ENCODE measurements around the gene STX1B.
"Not testable (repeated sequence)": the region's sequence is repeated elsewhere in the genome, so short reads cannot be mapped to it uniquely, and the experiment has no call there.

The STX1B gene

DNA sequence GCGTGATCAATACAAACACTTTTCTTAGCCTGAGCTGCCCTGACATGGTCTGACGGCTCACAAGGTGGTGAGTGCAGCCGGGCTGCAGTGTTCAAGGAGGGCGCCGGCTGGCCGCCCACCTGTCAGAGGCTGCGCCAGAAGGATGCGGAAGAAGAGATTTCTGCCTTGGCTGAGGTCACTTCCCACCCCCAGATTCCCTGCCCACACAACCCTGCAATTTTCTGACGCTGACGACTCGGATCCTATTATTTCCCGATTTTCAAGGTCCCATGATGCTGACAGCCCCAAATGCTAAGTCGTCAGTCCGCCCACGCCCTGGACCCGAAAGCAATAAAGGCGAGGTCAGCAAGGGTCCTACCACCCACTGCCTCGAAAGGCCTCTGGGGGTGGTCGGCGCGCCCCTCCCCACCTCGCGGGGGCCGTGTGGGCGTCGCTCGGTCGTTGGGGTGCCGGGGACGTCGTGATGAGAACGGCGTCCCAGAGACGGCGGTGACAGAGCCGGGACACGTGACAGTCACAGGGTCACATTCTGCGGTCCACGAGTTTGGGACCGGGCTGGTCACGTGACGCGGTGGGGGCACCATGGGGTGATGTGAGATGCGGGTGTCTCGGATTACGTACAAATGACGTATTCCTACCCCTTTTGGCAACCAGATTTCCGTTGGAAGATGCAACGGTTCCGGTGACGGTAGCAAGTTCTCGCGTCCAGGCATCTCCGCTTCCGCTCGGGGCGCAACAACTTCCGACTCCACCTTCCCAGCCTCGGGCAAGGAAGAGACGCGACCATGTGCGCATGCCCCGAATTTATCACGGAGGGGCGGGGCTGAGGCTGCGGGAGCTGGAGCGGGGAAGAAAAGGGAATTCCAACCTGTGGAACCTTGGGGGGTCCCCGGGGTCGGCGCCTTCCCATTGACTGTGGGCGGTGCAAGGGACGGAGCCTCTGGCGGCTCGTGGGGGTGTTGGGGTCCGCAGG is 22.6 kb upstream of the STX1B start, which contains the start of gene STX4:
TSS of gene STX4 (plus strand) at position 823 of the 973 bp plus-strand sequence. CDS start 248 bp downstream, outside the sequence.
- no peaks in the 10 kb centered on the region for H3K4me1 ChIP-seq (ENCODE audit: insufficient read depth, low read length)
- no peaks in the 10 kb centered on the region; the same call in 1 of the 2 replicates for H3K27me3 ChIP-seq (ENCODE audit: insufficient read depth, low read length)
- H3K9ac ChIP-seq (ENCODE audit: low read depth, low read length) = peak within 1 kb of the TSS; percentile 73; the same call in 1 of the 2 replicates
- H3K9me3 ChIP-seq (ENCODE audit: insufficient read depth, low read depth, low read length) = no peaks in the 10 kb centered on the region
- H3K27ac ChIP-seq (ENCODE audit: low read length) = peak within 1 kb of the TSS; percentile 38
- H3K36me3 ChIP-seq (ENCODE audit: insufficient read depth, low read depth, low read length) = peaks cover 5% of the 10 kb centered on the region; the same call in 1 of the 2 replicates
- H3K4me3 ChIP-seq (ENCODE audit: low read length) = peak within 1 kb of the TSS; percentile 82

DNA sequence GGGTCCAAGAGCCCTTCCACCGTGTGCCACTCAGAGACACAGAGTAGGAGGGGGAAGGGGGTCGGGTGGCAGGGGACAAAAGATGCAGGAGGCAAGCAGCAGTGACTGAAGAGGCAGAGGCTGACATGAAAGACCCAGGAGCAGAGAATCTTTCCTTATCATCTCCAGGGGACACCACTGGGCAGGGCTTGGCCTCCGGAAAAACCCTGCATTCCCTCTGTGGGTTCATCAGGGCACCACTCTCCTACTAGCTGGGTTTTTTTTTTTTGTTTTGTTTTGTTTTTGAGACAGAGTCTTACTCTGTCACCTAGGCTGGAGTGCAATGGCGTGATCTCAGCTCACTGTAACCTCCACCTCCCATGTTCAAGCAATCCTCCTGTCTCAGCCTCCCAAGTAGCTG is 20.8 kb upstream of the STX1B start:
- no peak overlapping the region for H3K4me3 ChIP-seq (ENCODE audit: low read length)
- H3K4me1 ChIP-seq (ENCODE audit: insufficient read depth, low read length) = no peaks in the 10 kb centered on the region
- no peak overlapping the region for H3K9ac ChIP-seq (ENCODE audit: low read depth, low read length)
- no peaks in the 10 kb centered on the region for H3K9me3 ChIP-seq (ENCODE audit: insufficient read depth, low read depth, low read length)
- peaks cover 5% of the 10 kb centered on the region; the same call in 1 of the 2 replicates for H3K36me3 ChIP-seq (ENCODE audit: insufficient read depth, low read depth, low read length)
- no peaks in the 10 kb centered on the region; the same call in 1 of the 2 replicates for H3K27me3 ChIP-seq (ENCODE audit: insufficient read depth, low read length)
- no peak overlapping the region for H3K27ac ChIP-seq (ENCODE audit: low read length)

- Histone ChIP-seq H3K27ac (ENCODE audit: low read length) (no peak overlapping the region), H3K36me3 (ENCODE audit: insufficient read depth, low read depth, low read length) (no peaks in the 10 kb centered on the region), H3K27me3 (ENCODE audit: insufficient read depth, low read length) (no peaks in the 10 kb centered on the region; the same call in 1 of the 2 replicates), H3K4me3 (ENCODE audit: low read length) (no peak overlapping the region), H3K9ac (ENCODE audit: low read depth, low read length) (no peak overlapping the region), H3K9me3 (ENCODE audit: insufficient read depth, low read depth, low read length) (no peaks in the 10 kb centered on the region), H3K4me1 (ENCODE audit: insufficient read depth, low read length) (no peaks in the 10 kb centered on the region)
Observed at GRCh38 chr16:31029272-31029671, 18.8 kb upstream of the STX1B start.

GRCh38 chr16:31025339-31025738 is 14.9 kb upstream of the STX1B start:
- no peak overlapping the region for H3K9ac ChIP-seq (ENCODE audit: low read depth, low read length)
- H3K27ac ChIP-seq (ENCODE audit: low read length) = no peak overlapping the region
- H3K9me3 ChIP-seq (ENCODE audit: insufficient read depth, low read depth, low read length) = no peaks in the 10 kb centered on the region
- no peaks in the 10 kb centered on the region for H3K27me3 ChIP-seq (ENCODE audit: insufficient read depth, low read length)
- no peaks in the 10 kb centered on the region for H3K36me3 ChIP-seq (ENCODE audit: insufficient read depth, low read depth, low read length)
- no peaks in the 10 kb centered on the region for H3K4me1 ChIP-seq (ENCODE audit: insufficient read depth, low read length)
- H3K4me3 ChIP-seq (ENCODE audit: low read length) = no peak overlapping the region

- H3K9ac ChIP-seq (ENCODE audit: low read depth, low read length) = no peak overlapping the region
- no peaks in the 10 kb centered on the region for H3K27me3 ChIP-seq (ENCODE audit: insufficient read depth, low read length)
- no peaks in the 10 kb centered on the region for H3K9me3 ChIP-seq (ENCODE audit: insufficient read depth, low read depth, low read length)
- H3K4me1 ChIP-seq (ENCODE audit: insufficient read depth, low read length) = no peaks in the 10 kb centered on the region
- H3K36me3 ChIP-seq (ENCODE audit: insufficient read depth, low read depth, low read length) = no peaks in the 10 kb centered on the region
- no peak overlapping the region for H3K4me3 ChIP-seq (ENCODE audit: low read length)
- H3K27ac ChIP-seq (ENCODE audit: low read length) = no peak overlapping the region
Observed at GRCh38 chr16:31023627-31024226, 13.3 kb upstream of the STX1B start.

GRCh38 chr16:31023252-31023602 is 12.8 kb upstream of the STX1B start:
- Histone ChIP-seq H3K36me3 (ENCODE audit: insufficient read depth, low read depth, low read length) (no peaks in the 10 kb centered on the region), H3K27ac (ENCODE audit: low read length) (no peak overlapping the region), H3K4me3 (ENCODE audit: low read length) (no peak overlapping the region), H3K9ac (ENCODE audit: low read depth, low read length) (no peak overlapping the region), H3K4me1 (ENCODE audit: insufficient read depth, low read length) (no peaks in the 10 kb centered on the region), H3K27me3 (ENCODE audit: insufficient read depth, low read length) (no peaks in the 10 kb centered on the region), H3K9me3 (ENCODE audit: insufficient read depth, low read depth, low read length) (no peaks in the 10 kb centered on the region)

GRCh38 chr16:31022544-31023251 is 12.3 kb upstream of the STX1B start:
- Histone ChIP-seq H3K9ac (ENCODE audit: low read depth, low read length) (no peak overlapping the region), H3K9me3 (ENCODE audit: insufficient read depth, low read depth, low read length) (no peaks in the 10 kb centered on the region), H3K4me1 (ENCODE audit: insufficient read depth, low read length) (no peaks in the 10 kb centered on the region), H3K27ac (ENCODE audit: low read length) (no peak overlapping the region), H3K36me3 (ENCODE audit: insufficient read depth, low read depth, low read length) (no peaks in the 10 kb centered on the region), H3K4me3 (ENCODE audit: low read length) (no peak overlapping the region), H3K27me3 (ENCODE audit: insufficient read depth, low read length) (no peaks in the 10 kb centered on the region)

DNA sequence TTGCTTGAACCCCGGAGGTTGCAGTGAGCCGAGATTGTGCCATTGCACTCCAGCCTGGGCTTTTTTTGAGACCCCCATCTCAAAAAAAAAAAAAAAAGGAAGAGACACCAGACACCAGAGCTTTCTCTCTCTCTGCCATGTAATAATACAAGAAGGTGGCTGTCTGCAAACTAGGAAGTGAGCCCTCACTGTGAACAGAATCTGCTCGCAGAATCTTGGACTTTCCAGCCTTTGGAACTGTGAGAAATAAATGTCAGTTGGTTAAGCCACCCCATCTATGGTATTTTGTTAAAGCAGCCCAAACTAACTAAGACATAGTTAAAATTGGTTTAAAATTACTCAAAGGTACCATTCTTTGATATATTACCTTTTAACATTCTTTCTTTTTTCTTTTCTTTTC is 10.1 kb upstream of the STX1B start:
- no peak overlapping the region for H3K27ac ChIP-seq (ENCODE audit: low read length)
- no peak overlapping the region for H3K9ac ChIP-seq (ENCODE audit: low read depth, low read length)
- H3K4me1 ChIP-seq (ENCODE audit: insufficient read depth, low read length) = no peaks in the 10 kb centered on the region
- H3K36me3 ChIP-seq (ENCODE audit: insufficient read depth, low read depth, low read length) = no peaks in the 10 kb centered on the region
- H3K27me3 ChIP-seq (ENCODE audit: insufficient read depth, low read length) = no peaks in the 10 kb centered on the region
- H3K4me3 ChIP-seq (ENCODE audit: low read length) = no peak overlapping the region
- no peaks in the 10 kb centered on the region for H3K9me3 ChIP-seq (ENCODE audit: insufficient read depth, low read depth, low read length)

- not testable (repeated sequence) for H3K4me3 ChIP-seq (ENCODE audit: low read length); H3K27me3 ChIP-seq (ENCODE audit: insufficient read depth, low read length); H3K4me1 ChIP-seq (ENCODE audit: insufficient read depth, low read length); H3K36me3 ChIP-seq (ENCODE audit: insufficient read depth, low read depth, low read length); H3K27ac ChIP-seq (ENCODE audit: low read length); H3K9me3 ChIP-seq (ENCODE audit: insufficient read depth, low read depth, low read length); H3K9ac ChIP-seq (ENCODE audit: low read depth, low read length)
Observed at GRCh38 chr16:31017756-31018155, 7.3 kb upstream of the STX1B start.

- Histone ChIP-seq H3K9ac (ENCODE audit: low read depth, low read length) (no peak overlapping the region), H3K36me3 (ENCODE audit: insufficient read depth, low read depth, low read length) (no peaks in the 10 kb centered on the region), H3K4me3 (ENCODE audit: low read length) (no peak overlapping the region), H3K4me1 (ENCODE audit: insufficient read depth, low read length) (no peaks in the 10 kb centered on the region), H3K9me3 (ENCODE audit: insufficient read depth, low read depth, low read length) (no peaks in the 10 kb centered on the region), H3K27me3 (ENCODE audit: insufficient read depth, low read length) (peaks cover 18% of the 10 kb centered on the region), H3K27ac (ENCODE audit: low read length) (no peak overlapping the region)
Observed at GRCh38 chr16:31016018-31016417, 5.6 kb upstream of the STX1B start.

DNA sequence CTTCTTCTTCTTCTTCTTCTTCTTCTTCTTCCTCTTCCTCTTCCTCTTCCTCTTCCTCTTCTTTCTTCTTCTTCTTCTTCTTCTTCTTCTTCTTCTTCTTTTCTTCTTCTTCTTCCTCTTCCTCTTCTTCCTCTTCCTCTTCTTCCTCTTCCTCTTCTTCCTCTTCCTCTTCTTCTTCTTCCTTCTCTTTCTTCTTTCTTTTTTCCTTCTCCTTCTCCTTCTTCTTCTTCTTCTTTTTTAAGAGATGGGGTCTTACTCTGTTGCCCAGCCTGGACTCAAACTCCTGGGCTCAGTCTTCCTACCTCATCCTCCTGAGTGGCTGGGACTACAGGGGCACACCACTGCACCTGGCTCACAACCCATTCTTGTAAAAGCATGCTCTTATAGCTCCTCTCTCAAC is 2.9 kb upstream of the STX1B start:
- H3K36me3 ChIP-seq (ENCODE audit: insufficient read depth, low read depth, low read length); H3K9ac ChIP-seq (ENCODE audit: low read depth, low read length); H3K27ac ChIP-seq (ENCODE audit: low read length); H3K4me1 ChIP-seq (ENCODE audit: insufficient read depth, low read length); H3K4me3 ChIP-seq (ENCODE audit: low read length); H3K9me3 ChIP-seq (ENCODE audit: insufficient read depth, low read depth, low read length): not testable (repeated sequence)
- peaks cover 22% of the 10 kb centered on the region for H3K27me3 ChIP-seq (ENCODE audit: insufficient read depth, low read length)

All from iPS-20b (cell line).